HG03469 (cell line): Measurements from ENCODE around the gene ETV4.

Source experiments
- ATAC-seq: cut with Tn5 transposase; IDR thresholded peaks from one replicate; pipeline ENCODE4 v1.9.1; 2021; ENCODE audit warnings: mild to moderate bottlenecking, moderate library complexity, moderate number of reproducible peaks; ENCODE audit not compliant: unreplicated experiment

The ETV4 gene

GRCh38 chr17:43547189-43547550, 1.0 kb upstream of the ETV4 start:
- no peak for ATAC-seq

- ATAC-seq: no peak
Measured at GRCh38 chr17:43545383-43545632, 832 bp downstream of the ETV4 start.

GRCh38 chr17:43543771-43544575, 2.2 kb downstream of the ETV4 start:
- no peak for ATAC-seq

GRCh38 chr17:43543300-43543699, 2.8 kb downstream of the ETV4 start:
- no peak for ATAC-seq

GRCh38 chr17:43542859-43543258, 3.3 kb downstream of the ETV4 start:
- no peak for ATAC-seq

GRCh38 chr17:43540821-43541674, 5.1 kb downstream of the ETV4 start:
- no peak for ATAC-seq

- no peak for ATAC-seq
Measured at GRCh38 chr17:43536236-43536992, 9.7 kb downstream of the ETV4 start.

- no peak for ATAC-seq
Measured at GRCh38 chr17:43534909-43535308, 11.2 kb downstream of the ETV4 start.

- ATAC-seq: no peak
Measured at GRCh38 chr17:43533699-43534098, 12.4 kb downstream of the ETV4 start.

GRCh38 chr17:43532581-43532980, 13.6 kb downstream of the ETV4 start:
- ATAC-seq: no peak

- no peak for ATAC-seq
Measured at GRCh38 chr17:43531955-43532354, 14.2 kb downstream of the ETV4 start.

GRCh38 chr17:43531082-43531378, 15.1 kb downstream of the ETV4 start:
- no peak for ATAC-seq

- no peak for ATAC-seq
Measured at GRCh38 chr17:43530288-43531081, 15.7 kb downstream of the ETV4 start.

- ATAC-seq: no peak
Measured at GRCh38 chr17:43529947-43530287, 16.2 kb downstream of the ETV4 start.

GRCh38 chr17:43528988-43529814, 16.9 kb downstream of the ETV4 start:
- ATAC-seq: no peak

GRCh38 chr17:43528319-43528987, 17.7 kb downstream of the ETV4 start:
- ATAC-seq: no peak

- no peak for ATAC-seq
Measured at GRCh38 chr17:43526886-43527648, 19.1 kb downstream of the ETV4 start.

GRCh38 chr17:43524945-43525575, 21.1 kb downstream of the ETV4 start:
- no peak for ATAC-seq

GRCh38 chr17:43521389-43521788, 24.8 kb downstream of the ETV4 start:
- ATAC-seq: no peak
